Large intestine (tissue), 3 donors: ENCODE results near the gene THBS1. TPM values are rescaled to one million over a fixed set of nuclear protein-coding genes. Genes with fewer than 3 reads are reported as not detected.

Experiments
- DNase-seq, 2 donors: peaks; one replicate each; pipeline versions ENCODE4 v3.0.0 to v3.0.0-alpha.2; 2013
- H3K27ac ChIP-seq: one replicate; pipeline ENCODE4 v1.5.1; 2013; ENCODE audit warnings: low read length
- H3K27me3 ChIP-seq: 2 replicates; pipeline ENCODE4 v1.6.1; 2013; ENCODE audit warnings: low read length; ENCODE audit not compliant: control insufficient read depth, insufficient read depth
- H3K36me3 ChIP-seq: 2 replicates; pipeline ENCODE4 v1.6.1; 2013; ENCODE audit warnings: low read length; ENCODE audit not compliant: control insufficient read depth, insufficient read depth
- H3K4me1 ChIP-seq: one replicate; pipeline ENCODE4 v1.6.1; 2013; ENCODE audit warnings: low read length; ENCODE audit not compliant: control insufficient read depth, insufficient read depth
- H3K4me3 ChIP-seq: one replicate; pipeline ENCODE4 v1.5.1; 2013; ENCODE audit warnings: low read length
- H3K9me3 ChIP-seq: one replicate; pipeline ENCODE4 v1.6.1; 2013; ENCODE audit warnings: mild to moderate bottlenecking, low read depth, low read length, moderate library complexity; ENCODE audit not compliant: control insufficient read depth
- WGBS: methylation state at CpG from one replicate; pipeline ENCODE4 v1.1.5; 2013; ENCODE audit warnings: low lambda C conversion rate; ENCODE audit not compliant: insufficient coverage; 5-methylcytosine and 5-hydroxymethylcytosine counted together
- polyA plus RNA-seq: library from polyadenylated mRNA; unstranded; fragments of 120-200 nt; gene quantifications from one replicate; pipeline ENCODE4 v1.2.1, GENCODE V29; 2013

The THBS1 gene
- polyA plus RNA-seq, 1 donor, result 34.0 TPM

DNA sequence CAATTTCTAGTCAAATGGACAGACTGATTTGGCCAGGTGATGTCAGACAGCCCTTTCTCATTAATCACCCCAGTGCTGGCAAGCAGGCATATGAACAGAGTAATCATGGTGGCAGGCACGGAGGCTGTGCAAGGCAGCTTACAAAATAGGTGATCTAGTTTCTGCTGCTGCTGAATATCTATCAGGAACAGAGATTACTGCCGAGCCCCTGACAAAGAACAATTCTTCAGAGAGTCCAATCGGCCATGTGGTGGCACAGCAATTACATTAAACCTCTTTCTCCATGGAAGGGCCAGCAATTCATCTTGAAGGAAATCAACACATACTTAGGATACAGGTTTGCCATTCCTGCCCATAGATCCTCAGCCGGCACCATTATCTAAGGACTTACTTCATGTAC is 32.3 kb upstream of the THBS1 start:
- Histone ChIP-seq H3K4me1 (no peaks in the 10 kb centered on the region), H3K27me3 (no peaks in the 10 kb centered on the region), H3K4me3 (no peak overlapping the region), H3K36me3 (no peaks in the 10 kb centered on the region), H3K9me3 (peaks cover 4% of the 10 kb centered on the region), H3K27ac (no peak overlapping the region)
- no CpG with 5 or more reads among the region's 4 CpGs for WGBS
- DNase-seq, result no peak

DNA sequence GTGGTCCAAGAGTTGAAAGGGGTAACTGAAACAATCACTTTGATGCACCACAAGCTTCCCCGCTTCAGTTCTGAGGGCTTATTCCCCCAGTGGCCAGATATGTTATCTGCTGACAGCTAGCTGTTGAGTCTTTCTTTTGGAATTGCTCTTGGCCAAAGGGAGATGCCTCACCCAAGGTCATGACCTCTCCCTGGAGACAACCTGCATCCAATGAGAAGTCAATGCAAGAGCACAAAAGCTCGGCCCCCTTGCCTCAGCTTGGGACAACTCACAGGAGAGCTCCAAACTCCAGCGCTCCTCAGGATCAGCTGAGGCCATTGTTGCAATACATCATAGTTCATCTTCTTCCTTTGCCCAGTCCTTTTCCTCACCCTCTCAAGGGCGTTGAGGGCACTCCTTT is 31.0 kb upstream of the THBS1 start:
- WGBS, result 60% methylated on average over 1 of the region's 4 CpGs

DNA sequence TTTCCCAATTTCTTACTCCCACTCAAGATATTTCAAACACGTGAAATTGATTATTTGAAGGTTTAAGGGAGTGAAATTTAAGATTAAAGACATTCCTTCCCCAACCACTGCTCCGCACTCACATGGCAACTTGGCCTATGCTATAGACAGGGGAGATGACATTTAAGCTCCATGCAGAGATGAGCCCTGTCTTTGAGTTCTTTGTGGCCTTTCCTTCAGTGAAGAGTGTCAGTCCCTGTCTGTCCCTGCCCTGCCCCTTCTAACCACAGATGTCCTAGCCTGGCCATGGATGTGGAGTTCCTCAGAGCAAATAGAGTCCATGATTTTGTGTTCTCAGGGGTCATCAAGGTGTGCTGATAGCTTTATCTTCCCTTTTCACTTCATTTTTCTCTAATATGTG is 29.4 kb upstream of the THBS1 start:
- WGBS, result 71% methylated on average over 1 of the region's 2 CpGs
- no peaks in the 10 kb centered on the region for H3K4me1 ChIP-seq
- H3K36me3 ChIP-seq, result no peaks in the 10 kb centered on the region
- H3K27ac ChIP-seq, result no peak overlapping the region
- H3K27me3 ChIP-seq, result no peaks in the 10 kb centered on the region
- no peaks in the 10 kb centered on the region for H3K9me3 ChIP-seq
- no peak overlapping the region for H3K4me3 ChIP-seq
- no peak for DNase-seq

More for the DNA sequence above, 31.0 kb upstream of the THBS1 start:
- H3K36me3 ChIP-seq, result no peaks in the 10 kb centered on the region
- no peaks in the 10 kb centered on the region for H3K4me1 ChIP-seq
- H3K4me3 ChIP-seq, result no peak overlapping the region
- no peaks in the 10 kb centered on the region for H3K27me3 ChIP-seq
- peaks cover 4% of the 10 kb centered on the region for H3K9me3 ChIP-seq
- no peak overlapping the region for H3K27ac ChIP-seq
- DNase-seq, result no peak

DNA sequence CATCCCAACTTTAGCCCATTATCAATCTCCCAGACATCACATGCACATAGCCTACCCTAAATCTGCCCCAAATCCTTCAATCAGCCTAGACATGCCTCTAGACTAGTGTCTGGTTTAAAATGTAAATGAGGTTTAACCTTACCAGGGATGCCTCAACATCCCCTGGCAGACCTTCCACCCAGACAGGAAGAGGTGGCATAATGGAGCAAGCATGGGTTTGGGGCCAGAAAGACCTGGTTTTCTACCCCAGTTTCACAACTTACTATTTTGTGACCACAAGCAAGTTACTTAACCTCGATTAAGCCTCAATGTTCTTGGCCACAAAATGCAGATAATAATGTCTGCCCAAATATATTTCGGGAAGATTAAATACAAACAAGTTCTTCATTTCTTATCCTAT is 28.3 kb upstream of the THBS1 start:
- Histone ChIP-seq H3K4me3 (no peak overlapping the region), H3K27me3 (no peaks in the 10 kb centered on the region), H3K9me3 (no peaks in the 10 kb centered on the region), H3K36me3 (no peaks in the 10 kb centered on the region), H3K4me1 (no peaks in the 10 kb centered on the region), H3K27ac (no peak overlapping the region)
- WGBS, result 88% methylated on average over 1 of the region's 2 CpGs
- DNase-seq, result no peak

GRCh38 chr15:39553947-39554693 is 26.8 kb upstream of the THBS1 start:
- Histone ChIP-seq H3K36me3 (no peaks in the 10 kb centered on the region), H3K27me3 (no peaks in the 10 kb centered on the region), H3K9me3 (no peaks in the 10 kb centered on the region), H3K27ac (no peak overlapping the region), H3K4me3 (no peak overlapping the region), H3K4me1 (no peaks in the 10 kb centered on the region)
- WGBS, result 71% methylated on average over 1 of the region's 2 CpGs
- DNase-seq, result no peak

DNA sequence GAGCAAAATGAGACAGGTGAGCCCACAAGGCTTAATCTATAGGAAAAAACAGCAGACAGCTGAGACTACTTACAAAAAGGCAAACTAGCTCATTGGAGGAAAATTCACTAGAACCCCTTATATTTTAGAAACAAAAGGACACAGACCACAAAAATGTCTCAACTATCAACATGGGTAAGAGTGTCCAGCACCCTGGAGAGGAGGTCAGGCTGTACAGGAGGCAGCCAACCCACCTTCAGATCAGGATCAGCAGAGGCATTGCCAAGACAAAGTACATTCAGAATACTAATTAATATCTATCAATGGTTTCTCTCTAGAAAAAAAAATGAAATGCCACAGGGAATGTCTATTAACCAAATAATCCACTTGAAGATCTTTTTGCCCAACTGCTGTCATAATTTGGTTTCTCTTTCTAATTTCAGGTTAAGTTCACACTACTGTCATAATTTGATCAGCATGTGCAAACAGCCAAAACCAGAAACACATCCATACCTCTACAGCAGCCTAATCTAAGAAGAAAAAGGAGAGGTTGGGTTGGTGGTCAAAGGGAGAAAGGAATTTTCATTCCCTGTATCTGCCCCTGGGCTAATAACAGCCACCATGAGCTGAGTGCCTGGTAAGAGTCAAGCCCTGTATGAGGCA is 26.0 kb upstream of the THBS1 start:
- H3K36me3 ChIP-seq, result no peaks in the 10 kb centered on the region
- no peaks in the 10 kb centered on the region for H3K9me3 ChIP-seq
- no peak overlapping the region for H3K27ac ChIP-seq
- H3K4me1 ChIP-seq, result no peaks in the 10 kb centered on the region
- no peaks in the 10 kb centered on the region for H3K27me3 ChIP-seq
- no peak for DNase-seq
- no peak overlapping the region for H3K4me3 ChIP-seq

GRCh38 chr15:39555885-39556284 is 25.0 kb upstream of the THBS1 start:
- no peaks in the 10 kb centered on the region for H3K9me3 ChIP-seq
- no peak overlapping the region for H3K27ac ChIP-seq
- no peak for DNase-seq
- 72% methylated on average over 2 of the region's 4 CpGs for WGBS
- H3K27me3 ChIP-seq, result no peaks in the 10 kb centered on the region
- H3K4me1 ChIP-seq, result no peaks in the 10 kb centered on the region
- H3K4me3 ChIP-seq, result no peak overlapping the region
- no peaks in the 10 kb centered on the region for H3K36me3 ChIP-seq

GRCh38 chr15:39556461-39556860 is 24.4 kb upstream of the THBS1 start:
- H3K9me3 ChIP-seq, result no peaks in the 10 kb centered on the region
- no peaks in the 10 kb centered on the region for H3K36me3 ChIP-seq
- H3K27me3 ChIP-seq, result no peaks in the 10 kb centered on the region
- no peak overlapping the region for H3K4me3 ChIP-seq
- no peak for DNase-seq
- H3K27ac ChIP-seq, result no peak overlapping the region
- no CpG with 5 or more reads among the region's 7 CpGs for WGBS
- H3K4me1 ChIP-seq, result no peaks in the 10 kb centered on the region

DNA sequence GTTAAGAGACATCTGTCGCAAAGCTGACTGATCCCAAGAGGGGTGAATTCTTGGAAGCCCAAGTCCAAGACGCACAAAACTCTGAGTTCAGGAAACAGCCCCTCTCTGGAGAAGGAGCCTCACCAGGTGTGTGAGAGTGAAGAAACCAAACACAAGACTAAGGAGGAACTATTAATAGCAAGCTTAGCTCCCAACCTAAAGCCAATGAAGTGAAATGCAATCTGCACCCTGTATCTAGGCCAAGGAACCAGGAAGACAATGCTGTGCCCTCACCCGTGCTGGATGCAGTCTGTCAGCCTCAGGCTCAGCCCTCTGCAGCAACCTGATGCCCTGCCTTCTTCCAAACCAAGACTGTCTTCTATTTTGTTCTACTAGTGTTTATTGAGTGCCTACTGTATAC is 22.5 kb upstream of the THBS1 start:
- Histone ChIP-seq H3K9me3 (no peaks in the 10 kb centered on the region), H3K27me3 (no peaks in the 10 kb centered on the region), H3K4me1 (no peaks in the 10 kb centered on the region), H3K27ac (no peak overlapping the region), H3K4me3 (no peak overlapping the region), H3K36me3 (no peaks in the 10 kb centered on the region)
- no CpG with 5 or more reads among the region's 3 CpGs for WGBS
- DNase-seq, result no peak

DNA sequence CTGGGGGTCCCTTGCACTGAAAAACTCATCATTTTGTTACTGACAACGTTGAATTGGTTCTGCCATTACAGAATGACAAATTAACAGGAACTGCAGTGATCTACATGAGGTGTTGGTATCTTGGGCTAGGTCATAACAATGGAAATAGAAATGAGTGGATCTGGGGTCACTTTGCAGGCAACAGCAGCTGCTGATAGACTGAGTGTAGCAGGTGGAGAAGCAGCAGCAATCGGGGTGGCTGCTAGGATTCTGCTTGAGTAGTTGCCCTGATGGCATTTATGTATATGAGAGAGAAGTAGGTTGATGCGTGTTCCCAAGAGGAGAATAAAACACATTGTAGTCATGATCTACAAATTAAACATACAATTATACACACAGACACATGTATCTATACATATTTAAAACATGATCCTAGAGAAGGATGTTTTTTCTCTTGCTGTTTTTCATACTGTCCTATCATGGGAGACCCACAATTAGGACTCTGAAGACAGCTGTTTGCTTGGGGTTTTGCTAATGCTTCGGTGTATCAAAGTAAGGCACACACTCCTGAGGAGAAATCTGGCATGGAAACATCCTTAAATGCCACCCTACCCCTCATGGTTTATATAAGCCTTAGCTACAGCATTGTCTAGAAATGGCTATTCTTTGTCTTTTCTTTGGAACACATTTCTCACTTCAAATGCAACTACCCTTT is 15.8 kb upstream of the THBS1 start:
- Histone ChIP-seq H3K9me3 (no peaks in the 10 kb centered on the region), H3K36me3 (no peaks in the 10 kb centered on the region), H3K27me3 (no peaks in the 10 kb centered on the region), H3K4me1 (no peaks in the 10 kb centered on the region), H3K4me3 (no peak overlapping the region), H3K27ac (no peak overlapping the region)
- DNase-seq, result no peak
- WGBS, result 100% methylated on average over 1 of the region's 4 CpGs
